ENCODE results near the gene SAP30BP. TPM values are rescaled to one million over a fixed set of nuclear protein-coding genes. Genes with fewer than 3 reads are reported as not detected.

Gene SAP30BP
- total RNA-seq, 5 donors from 2014 or later (not counting 1 experiment from before 2014, with no cell fraction given) = 124 to 191 (median 128) TPM

GRCh38 chr17:75720656-75721462 lies 53.7 kb downstream of the SAP30BP start, which contains the start of gene ITGB4:
Gene ITGB4 (plus strand): TSS chr17:75721459. CDS start chr17:75724704, 3,245 bp downstream.
- Histone ChIP-seq H3K4me1 (ENCODE audit: control insufficient read depth in 1 of 2, extremely low read depth in 1 of 2, insufficient read depth in 2 of 2, low read length in 2 of 2) (peaks cover 0 to 12% of the 10 kb centered on the region in 2 experiments), H3K4me3 (ENCODE audit: control insufficient read depth in 1 of 2, extremely low read depth in 1 of 2, low read length in 1 of 2) (peak within 1 kb of the TSS; percentile 0 to 47), H3K36me3 (ENCODE audit: control insufficient read depth in 2 of 2, extremely low read depth in 1 of 2, insufficient read depth in 1 of 2, low read length in 1 of 2) (no peaks in the 10 kb centered on the region), H3K9me3 (no peaks in the 10 kb centered on the region), H3K27me3 (replicated peaks in 1 of 2; ENCODE audit: control insufficient read depth in 2 of 2, extremely low read depth in 1 of 2, insufficient read depth in 2 of 2, low read length in 1 of 2) (peaks cover 0 to 55% of the 10 kb centered on the region in 2 experiments), H3K27ac (ENCODE audit: low read length) (no peak within 1 kb of the TSS)
- ChIA-PET CTCF (interaction anchor here (0.7 to 1.1 kb wide), 4 partner anchors 27 to 87 kb away, joined by 3 to 4 read pairs (median 3); partner anchors contain the start of gene SMIM5 (in 1 of the 2)), POLR2A (no interaction called here)
- DNase-seq = peak; percentile 31 to 81 (median 61)
- Mint-ChIP-seq H3K9me3 (no peaks in the 10 kb centered on the region), H3K27me3 (peaks cover 0 to 12% of the 10 kb centered on the region in 2 donors), H3K36me3 (no peaks in the 10 kb centered on the region), H3K4me3 (peak within 1 kb of the TSS; percentile 70 to 82 (median 76)), H3K4me1 (peaks cover 3 to 8% (median 6%) of the 10 kb centered on the region in 3 donors), H3K27ac (no peak within 1 kb of the TSS)
- WGBS (ENCODE audit: insufficient coverage) = 2% methylated on average over 68 of the region's 70 CpGs
- ATAC-seq (replicated peaks in 1 of 4) = peak; percentile 92 to 96 (median 96)

DNA sequence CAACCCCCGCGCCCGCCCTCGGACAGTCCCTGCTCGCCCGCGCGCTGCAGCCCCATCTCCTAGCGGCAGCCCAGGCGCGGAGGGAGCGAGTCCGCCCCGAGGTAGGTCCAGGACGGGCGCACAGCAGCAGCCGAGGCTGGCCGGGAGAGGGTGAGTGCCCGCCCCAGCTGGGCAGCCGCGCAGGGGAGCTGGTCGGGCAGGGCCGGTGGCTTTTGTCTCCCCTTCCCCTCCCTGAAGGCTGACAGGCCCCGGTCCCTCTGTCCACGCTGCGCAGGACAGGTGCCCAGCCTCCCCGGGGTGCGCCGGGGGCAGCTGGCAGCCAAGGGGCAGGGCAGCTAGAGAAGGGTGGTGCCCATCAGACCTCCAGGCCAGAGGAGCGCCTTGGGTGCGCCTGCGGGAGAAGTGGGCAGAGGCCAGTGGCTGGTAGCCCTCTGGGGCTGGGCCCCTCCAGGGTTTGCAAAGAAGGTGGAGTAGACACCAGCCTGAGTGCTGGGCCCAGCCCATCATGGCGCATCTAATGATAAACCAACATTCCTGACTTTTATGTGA lies 54.4 kb downstream of the SAP30BP start:
- POLR2A ChIA-PET = no interaction called here
- peak overlapping the region in 2 of 3 donors; percentile 28 to 82 for H3K4me3 Mint-ChIP-seq
- no peak overlapping the region for H3K4me3 ChIP-seq (ENCODE audit: control insufficient read depth in 1 of 2, extremely low read depth in 1 of 2, low read length in 1 of 2)

DNA sequence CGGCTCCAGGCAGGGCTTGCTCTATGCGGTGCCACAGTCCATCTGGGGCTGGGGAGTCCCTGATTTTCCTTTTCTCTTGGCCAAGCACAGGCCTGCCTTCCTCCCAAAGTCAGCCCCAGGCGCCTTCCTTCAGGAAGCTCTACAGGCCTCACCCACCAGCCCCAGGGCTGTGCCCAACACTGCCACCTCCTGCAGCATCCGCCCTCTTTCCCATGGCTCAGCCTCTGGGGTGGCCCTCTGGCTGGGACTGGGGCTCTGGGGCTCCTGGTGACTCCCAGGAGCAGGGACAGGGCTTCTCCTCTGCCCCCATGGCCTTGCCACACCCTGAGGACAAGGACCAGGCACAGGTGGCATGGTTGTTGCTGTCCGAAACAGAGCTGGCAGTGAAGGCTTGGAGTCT lies 54.9 kb downstream of the SAP30BP start:
- no peak for ATAC-seq (replicated peaks in 1 of 4)
- H3K36me3 Mint-ChIP-seq = no peaks in the 10 kb centered on the region
- peaks cover 3 to 8% (median 6%) of the 10 kb centered on the region in 3 donors for H3K4me1 Mint-ChIP-seq
- peaks cover 0 to 12% of the 10 kb centered on the region in 2 experiments for H3K4me1 ChIP-seq (ENCODE audit: control insufficient read depth in 1 of 2, extremely low read depth in 1 of 2, insufficient read depth in 2 of 2, low read length in 2 of 2)
- H3K27me3 ChIP-seq (replicated peaks in 1 of 2; ENCODE audit: control insufficient read depth in 2 of 2, extremely low read depth in 1 of 2, insufficient read depth in 2 of 2, low read length in 1 of 2) = peaks cover 0 to 46% of the 10 kb centered on the region in 2 experiments
- H3K36me3 ChIP-seq (ENCODE audit: control insufficient read depth in 2 of 2, extremely low read depth in 1 of 2, insufficient read depth in 1 of 2, low read length in 1 of 2) = no peaks in the 10 kb centered on the region
- ChIA-PET POLR2A (no interaction called here), CTCF (interaction anchor here in 1 of 2 donors (0.6 kb wide), 2 partner anchors 24 to 26 kb away, joined by 3 read pairs; no protein-coding TSS in a partner anchor)
- H3K9me3 Mint-ChIP-seq = no peaks in the 10 kb centered on the region
- peaks cover 0 to 4% of the 10 kb centered on the region in 2 donors for H3K27me3 Mint-ChIP-seq
- H3K27ac ChIP-seq (ENCODE audit: low read length) = no peak overlapping the region
- no peaks in the 10 kb centered on the region for H3K9me3 ChIP-seq
- H3K4me3 ChIP-seq (ENCODE audit: control insufficient read depth in 1 of 2, extremely low read depth in 1 of 2, low read length in 1 of 2) = no peak overlapping the region
- no peak for DNase-seq
- H3K27ac Mint-ChIP-seq = no peak overlapping the region
- peak overlapping the region in 2 of 3 donors; percentile 28 to 65 for H3K4me3 Mint-ChIP-seq
- 98% methylated on average over 5 of the region's 5 CpGs for WGBS (ENCODE audit: insufficient coverage)

More for the DNA sequence above, 54.4 kb downstream of the SAP30BP start:
- CTCF ChIA-PET = interaction anchor here in 1 of 2 donors (0.7 to 0.9 kb wide), 2 partner anchors 32 to 65 kb away, joined by 3 to 4 read pairs; no protein-coding TSS in a partner anchor
- Histone ChIP-seq H3K4me1 (ENCODE audit: control insufficient read depth in 1 of 2, extremely low read depth in 1 of 2, insufficient read depth in 2 of 2, low read length in 2 of 2) (peaks cover 0 to 12% of the 10 kb centered on the region in 2 experiments), H3K27me3 (replicated peaks in 1 of 2; ENCODE audit: control insufficient read depth in 2 of 2, extremely low read depth in 1 of 2, insufficient read depth in 2 of 2, low read length in 1 of 2) (peaks cover 0 to 48% of the 10 kb centered on the region in 2 experiments), H3K27ac (ENCODE audit: low read length) (no peak overlapping the region), H3K36me3 (ENCODE audit: control insufficient read depth in 2 of 2, extremely low read depth in 1 of 2, insufficient read depth in 1 of 2, low read length in 1 of 2) (no peaks in the 10 kb centered on the region), H3K9me3 (no peaks in the 10 kb centered on the region)
- H3K36me3 Mint-ChIP-seq = no peaks in the 10 kb centered on the region
- H3K4me1 Mint-ChIP-seq = peaks cover 3 to 8% (median 6%) of the 10 kb centered on the region in 3 donors
- WGBS (ENCODE audit: insufficient coverage) = 43% methylated on average over 23 of the region's 33 CpGs
- no peak overlapping the region for H3K27ac Mint-ChIP-seq
- no peak for ATAC-seq (replicated peaks in 1 of 4)
- no peak for DNase-seq
- peaks cover 0 to 7% of the 10 kb centered on the region in 2 donors for H3K27me3 Mint-ChIP-seq
- H3K9me3 Mint-ChIP-seq = no peaks in the 10 kb centered on the region

- Histone ChIP-seq H3K4me3 (ENCODE audit: control insufficient read depth in 1 of 2, extremely low read depth in 1 of 2, low read length in 1 of 2) (no peak overlapping the region), H3K27me3 (replicated peaks in 1 of 2; ENCODE audit: control insufficient read depth in 2 of 2, extremely low read depth in 1 of 2, insufficient read depth in 2 of 2, low read length in 1 of 2) (peaks cover 0 to 43% of the 10 kb centered on the region in 2 experiments), H3K9me3 (no peaks in the 10 kb centered on the region), H3K36me3 (ENCODE audit: control insufficient read depth in 2 of 2, extremely low read depth in 1 of 2, insufficient read depth in 1 of 2, low read length in 1 of 2) (no peaks in the 10 kb centered on the region), H3K27ac (ENCODE audit: low read length) (no peak overlapping the region), H3K4me1 (ENCODE audit: control insufficient read depth in 1 of 2, extremely low read depth in 1 of 2, insufficient read depth in 2 of 2, low read length in 2 of 2) (peaks cover 0 to 12% of the 10 kb centered on the region in 2 experiments)
- H3K9me3 Mint-ChIP-seq = no peaks in the 10 kb centered on the region
- H3K36me3 Mint-ChIP-seq = no peaks in the 10 kb centered on the region
- CTCF ChIA-PET = interaction anchor here in 1 of 2 donors (0.6 kb wide), 2 partner anchors 24 to 25 kb away, joined by 3 read pairs; no protein-coding TSS in a partner anchor
- peaks cover 0 to 2% of the 10 kb centered on the region in 2 donors for H3K27me3 Mint-ChIP-seq
- H3K4me3 Mint-ChIP-seq = peak overlapping the region in 1 of 3 donors; percentile 65
- POLR2A ChIA-PET = no interaction called here
- no peak overlapping the region for H3K27ac Mint-ChIP-seq
- no peak for DNase-seq
- WGBS (ENCODE audit: insufficient coverage) = 94% methylated on average over 3 of the region's 9 CpGs
- no peak for ATAC-seq (replicated peaks in 1 of 4)
- peaks cover 3 to 8% (median 6%) of the 10 kb centered on the region in 3 donors for H3K4me1 Mint-ChIP-seq
These were observed 55.5 kb downstream of the SAP30BP start for GRCh38 chr17:75722542-75723095.

DNA sequence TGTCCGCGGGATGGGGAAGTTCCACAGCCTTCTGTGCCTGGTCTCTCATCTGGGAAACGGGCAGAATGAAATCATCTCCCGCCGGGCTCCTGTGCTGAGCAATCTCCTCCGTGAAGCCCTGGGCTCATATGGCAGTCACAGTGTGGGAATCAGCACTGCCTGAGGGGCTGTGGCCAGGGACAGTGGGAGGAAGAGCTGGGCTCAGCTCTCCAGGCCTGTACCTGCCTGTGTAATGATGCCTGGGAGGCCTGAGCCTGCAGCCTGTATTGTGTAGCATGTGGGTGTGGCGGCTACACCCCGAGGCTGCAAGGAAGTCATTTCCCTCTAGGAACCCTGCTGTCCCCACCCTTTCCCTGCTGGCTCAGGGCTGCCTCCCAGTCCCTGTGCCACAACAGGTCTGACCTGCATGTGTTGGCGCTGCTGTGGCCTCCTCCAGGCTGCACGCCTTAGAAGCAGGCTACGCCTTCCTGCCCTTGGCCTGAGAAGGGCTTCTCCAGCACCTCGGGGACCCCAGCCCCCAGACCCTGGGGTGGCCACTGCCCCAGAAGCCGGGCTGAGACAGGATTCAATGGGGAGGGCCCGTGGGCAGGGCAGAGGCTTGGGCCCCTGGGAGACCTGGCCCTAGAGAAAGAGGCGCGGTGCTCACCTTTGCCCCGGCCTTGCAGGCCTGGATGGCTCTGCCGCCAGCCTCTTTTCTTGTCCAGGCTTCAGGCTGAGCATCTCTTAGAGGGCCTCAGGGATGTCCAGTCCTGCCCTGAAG lies 56.2 kb downstream of the SAP30BP start:
- Histone ChIP-seq H3K4me1 (ENCODE audit: control insufficient read depth in 1 of 2, extremely low read depth in 1 of 2, insufficient read depth in 2 of 2, low read length in 2 of 2) (peaks cover 0 to 12% of the 10 kb centered on the region in 2 experiments), H3K27me3 (replicated peaks in 1 of 2; ENCODE audit: control insufficient read depth in 2 of 2, extremely low read depth in 1 of 2, insufficient read depth in 2 of 2, low read length in 1 of 2) (peaks cover 0 to 38% of the 10 kb centered on the region in 2 experiments), H3K27ac (ENCODE audit: low read length) (no peak overlapping the region), H3K9me3 (no peaks in the 10 kb centered on the region), H3K36me3 (ENCODE audit: control insufficient read depth in 2 of 2, extremely low read depth in 1 of 2, insufficient read depth in 1 of 2, low read length in 1 of 2) (no peaks in the 10 kb centered on the region), H3K4me3 (ENCODE audit: control insufficient read depth in 1 of 2, extremely low read depth in 1 of 2, low read length in 1 of 2) (no peak overlapping the region)
- no peak for ATAC-seq (replicated peaks in 1 of 4)
- Mint-ChIP-seq H3K36me3 (no peaks in the 10 kb centered on the region), H3K9me3 (no peaks in the 10 kb centered on the region), H3K4me1 (peaks cover 3 to 8% (median 6%) of the 10 kb centered on the region in 3 donors), H3K27me3 (peaks cover 0 to 2% of the 10 kb centered on the region in 2 donors), H3K4me3 (no peak overlapping the region), H3K27ac (no peak overlapping the region)
- WGBS (ENCODE audit: insufficient coverage) = 86% methylated on average over 15 of the region's 18 CpGs
- ChIA-PET CTCF (no interaction called here), POLR2A (no interaction called here)
- no peak for DNase-seq

Measured in T-cell (primary cell).